ENCODE measurements around the gene GLS.

The GLS gene

GRCh38 chr2:190879474-190880377, 895 bp upstream of the GLS start:
- H3K9ac ChIP-seq (ENCODE audit: low read depth, low read length, poor library complexity) = peak overlapping the region; percentile 44
- WGBS, 2 donors (ENCODE audit: extremely low coverage in 2 of 2, insufficient read length in 2 of 2, insufficient replicate concordance in 1 of 2) = no CpG with 5 or more reads among the region's 28 CpGs

GRCh38 chr2:190881084-190881597, 520 bp downstream of the GLS start:
- Histone ChIP-seq H3K18ac (ENCODE audit: low read length) (peak overlapping the region; percentile 98), H3K27ac (replicated peaks; ENCODE audit: low read length) (peak overlapping the region; percentile 68), H3K36me3 (replicated peaks in 1 of 2; ENCODE audit: control insufficient read depth in 2 of 2, insufficient read depth in 2 of 2, low read length in 2 of 2) (peaks cover 0 to 7% of the 10 kb centered on the region in 2 donors), H3K9ac (ENCODE audit: low read depth, low read length, poor library complexity) (peak overlapping the region; percentile 95), H3K79me1 (ENCODE audit: low read depth, low read length) (peaks cover 6% of the 10 kb centered on the region), H2BK12ac (ENCODE audit: low read length) (peak overlapping the region; percentile 73), H3K14ac (ENCODE audit: low read length) (peak overlapping the region; percentile 56), H2BK15ac (ENCODE audit: low read length) (peak overlapping the region; percentile 83), H4K91ac (ENCODE audit: low read depth, low read length, poor library complexity) (no peak overlapping the region), H2BK5ac (ENCODE audit: low read length) (peak overlapping the region; percentile 88), H2BK120ac (ENCODE audit: low read depth, low read length) (no peak overlapping the region), H3K4me1 (ENCODE audit: control insufficient read depth in 2 of 2, insufficient read depth in 1 of 2, low read depth in 1 of 2, low read length in 2 of 2) (peaks cover 1 to 12% of the 10 kb centered on the region in 2 donors), H3K23ac (ENCODE audit: low read depth, low read length, poor library complexity) (peak overlapping the region; percentile 97), H2AK5ac (ENCODE audit: low read depth, low read length) (peak overlapping the region; percentile 88), H3K4me2 (ENCODE audit: insufficient read depth, low read length, poor library complexity, severe bottlenecking) (peak overlapping the region; percentile 75), H3K4me3 (ENCODE audit: low read length in 2 of 2) (peak overlapping the region; percentile 83 to 99), H4K8ac (ENCODE audit: low read depth, low read length) (peak overlapping the region; percentile 43), H3K9me3 (replicated peaks in 1 of 2; ENCODE audit: control insufficient read depth in 2 of 2, insufficient read depth in 1 of 2, low read depth in 1 of 2, low read length in 2 of 2) (no peaks in the 10 kb centered on the region), H3K4ac (ENCODE audit: low read length) (no peak overlapping the region), H2AFZ (ENCODE audit: low read length) (peak overlapping the region; percentile 99), H3K27me3 (ENCODE audit: control insufficient read depth in 3 of 3, insufficient read depth in 3 of 3, low read depth in 1 of 3, low read length in 3 of 3) (no peaks in the 10 kb centered on the region)
- DNase-seq (ENCODE audit: low spot score) = no peak
- WGBS, 2 donors (ENCODE audit: extremely low coverage in 2 of 2, insufficient read length in 2 of 2, insufficient replicate concordance in 1 of 2) = no CpG with 5 or more reads among the region's 60 CpGs

More at GRCh38 chr2:190879474-190880377, 895 bp upstream of the GLS start:
- Histone ChIP-seq H3K36me3 (replicated peaks in 1 of 2; ENCODE audit: control insufficient read depth in 2 of 2, insufficient read depth in 2 of 2, low read length in 2 of 2) (no peaks in the 10 kb centered on the region), H3K4me3 (ENCODE audit: low read length in 2 of 2) (peak overlapping the region; percentile 82 to 83), H3K79me1 (ENCODE audit: low read depth, low read length) (peaks cover 6% of the 10 kb centered on the region), H2AK5ac (ENCODE audit: low read depth, low read length) (no peak overlapping the region), H2BK15ac (ENCODE audit: low read length) (no peak overlapping the region), H3K4ac (ENCODE audit: low read length) (no peak overlapping the region), H2BK12ac (ENCODE audit: low read length) (no peak overlapping the region), H3K9me3 (replicated peaks in 1 of 2; ENCODE audit: control insufficient read depth in 2 of 2, insufficient read depth in 1 of 2, low read depth in 1 of 2, low read length in 2 of 2) (no peaks in the 10 kb centered on the region), H4K8ac (ENCODE audit: low read depth, low read length) (no peak overlapping the region), H3K27ac (replicated peaks; ENCODE audit: low read length) (no peak overlapping the region), H3K4me1 (ENCODE audit: control insufficient read depth in 2 of 2, insufficient read depth in 1 of 2, low read depth in 1 of 2, low read length in 2 of 2) (peaks cover 1 to 12% of the 10 kb centered on the region in 2 donors), H3K18ac (ENCODE audit: low read length) (peak overlapping the region; percentile 97), H3K4me2 (ENCODE audit: insufficient read depth, low read length, poor library complexity, severe bottlenecking) (peak overlapping the region; percentile 84), H3K23ac (ENCODE audit: low read depth, low read length, poor library complexity) (no peak overlapping the region), H3K27me3 (ENCODE audit: control insufficient read depth in 3 of 3, insufficient read depth in 3 of 3, low read depth in 1 of 3, low read length in 3 of 3) (no peaks in the 10 kb centered on the region), H2BK120ac (ENCODE audit: low read depth, low read length) (no peak overlapping the region), H4K91ac (ENCODE audit: low read depth, low read length, poor library complexity) (no peak overlapping the region), H2AFZ (ENCODE audit: low read length) (peak overlapping the region; percentile 99), H2BK5ac (ENCODE audit: low read length) (peak overlapping the region; percentile 10), H3K14ac (ENCODE audit: low read length) (peak overlapping the region; percentile 89)
- DNase-seq (ENCODE audit: low spot score) = no peak

- H2BK5ac ChIP-seq (ENCODE audit: low read length) = peak overlapping the region; percentile 24
- peak overlapping the region; percentile 43 for H4K8ac ChIP-seq (ENCODE audit: low read depth, low read length)
- peaks cover 6% of the 10 kb centered on the region for H3K79me1 ChIP-seq (ENCODE audit: low read depth, low read length)
- H3K36me3 ChIP-seq (replicated peaks in 1 of 2; ENCODE audit: control insufficient read depth in 2 of 2, insufficient read depth in 2 of 2, low read length in 2 of 2) = peaks cover 0 to 10% of the 10 kb centered on the region in 2 donors
- H3K27me3 ChIP-seq (ENCODE audit: control insufficient read depth in 3 of 3, insufficient read depth in 3 of 3, low read depth in 1 of 3, low read length in 3 of 3) = no peaks in the 10 kb centered on the region
- peak overlapping the region; percentile 49 for H3K27ac ChIP-seq (replicated peaks; ENCODE audit: low read length)
- no peak overlapping the region for H2BK12ac ChIP-seq (ENCODE audit: low read length)
- peak overlapping the region; percentile 58 for H2BK15ac ChIP-seq (ENCODE audit: low read length)
- H2AFZ ChIP-seq (ENCODE audit: low read length) = peak overlapping the region; percentile 99
- peak overlapping the region; percentile 98 for H3K18ac ChIP-seq (ENCODE audit: low read length)
- H2AK5ac ChIP-seq (ENCODE audit: low read depth, low read length) = peak overlapping the region; percentile 88
- H3K4me2 ChIP-seq (ENCODE audit: insufficient read depth, low read length, poor library complexity, severe bottlenecking) = peak overlapping the region; percentile 75
- peaks cover 1 to 12% of the 10 kb centered on the region in 2 donors for H3K4me1 ChIP-seq (ENCODE audit: control insufficient read depth in 2 of 2, insufficient read depth in 1 of 2, low read depth in 1 of 2, low read length in 2 of 2)
- peak; percentile 50 for DNase-seq (ENCODE audit: low spot score)
- no CpG with 5 or more reads among the region's 46 CpGs for WGBS, 2 donors (ENCODE audit: extremely low coverage in 2 of 2, insufficient read length in 2 of 2, insufficient replicate concordance in 1 of 2)
- H3K4me3 ChIP-seq (ENCODE audit: low read length in 2 of 2) = peak overlapping the region; percentile 83 to 99
- peak overlapping the region; percentile 97 for H3K23ac ChIP-seq (ENCODE audit: low read depth, low read length, poor library complexity)
- H3K14ac ChIP-seq (ENCODE audit: low read length) = peak overlapping the region; percentile 89
- H4K91ac ChIP-seq (ENCODE audit: low read depth, low read length, poor library complexity) = no peak overlapping the region
- no peaks in the 10 kb centered on the region for H3K9me3 ChIP-seq (replicated peaks in 1 of 2; ENCODE audit: control insufficient read depth in 2 of 2, insufficient read depth in 1 of 2, low read depth in 1 of 2, low read length in 2 of 2)
- H3K4ac ChIP-seq (ENCODE audit: low read length) = no peak overlapping the region
- no peak overlapping the region for H2BK120ac ChIP-seq (ENCODE audit: low read depth, low read length)
- peak overlapping the region; percentile 95 for H3K9ac ChIP-seq (ENCODE audit: low read depth, low read length, poor library complexity)
These were observed 1.2 kb downstream of the GLS start for GRCh38 chr2:190881598-190882410.
